Tibial artery (tissue), 4 donors: Measurements from ENCODE around the gene DRC1.

ENCODE experiments used
- DNase-seq, 2 donors: peaks; one replicate each; pipeline ENCODE4 v3.0.0-alpha.2; 2019
- H3K27ac ChIP-seq, 2 donors: fragments of 200-600 bp; sonication (generic) in 1 of 2; 1 replicate in 1 of 2; 2 replicates in 1 of 2; pipeline ENCODE4 v1.5.1; 2018 to 2019; ENCODE audit warnings: mild to moderate bottlenecking in 1 of 2
- H3K27me3 ChIP-seq, 2 donors: fragments of 200-600 bp; sonication (generic) in 1 of 2; one replicate each; pipeline versions ENCODE4 v1.5.1 to v1.6.0; 2016 to 2019
- H3K36me3 ChIP-seq, 3 donors: fragments of 200-600 bp; sonication (generic) in 2 of 3; one replicate each; pipeline ENCODE4 v1.5.1; 2016 to 2019; ENCODE audit warnings: mild to moderate bottlenecking in 2 of 3
- H3K4me1 ChIP-seq, 4 donors: fragments of 200-600 bp; sonication (generic) in 2 of 4; 1 replicate in 3 of 4; 2 replicates in 1 of 4; pipeline ENCODE4 v1.5.1; 2016 to 2019
- H3K4me3 ChIP-seq, 2 donors: fragments of 200-600 bp; sonication (generic) in 1 of 2; 1 replicate in 1 of 2; 2 replicates in 1 of 2; pipeline ENCODE4 v1.5.1; 2018 to 2019; ENCODE audit warnings: mild to moderate bottlenecking in 2 of 2
- H3K9me3 ChIP-seq, 3 donors: fragments of 200-600 bp; sonication (generic) in 1 of 3; one replicate each; pipeline ENCODE4 v1.5.1; 2016 to 2019
- intact Hi-C: fragments of 100-400 bp; cut with DNase I; formaldehyde crosslinking; loops from one replicate; pipeline ENCODE4 v1.15.0; 2023; ENCODE audit warnings: low total_unique reads
- TF ChIP-seq, protein P1 (sequence below), 2 experiments: fragments of 200-600 bp in 1 of 2; fragments of 450-650 bp in 1 of 2; IDR thresholded peaks; one replicate each; pipeline ENCODE4 v1.5.1; 2017 to 2019; ENCODE audit warnings: antibody characterized with exemption in 2 of 2, mild to moderate bottlenecking in 1 of 2, moderate library complexity in 1 of 2

Gene DRC1

DNA sequence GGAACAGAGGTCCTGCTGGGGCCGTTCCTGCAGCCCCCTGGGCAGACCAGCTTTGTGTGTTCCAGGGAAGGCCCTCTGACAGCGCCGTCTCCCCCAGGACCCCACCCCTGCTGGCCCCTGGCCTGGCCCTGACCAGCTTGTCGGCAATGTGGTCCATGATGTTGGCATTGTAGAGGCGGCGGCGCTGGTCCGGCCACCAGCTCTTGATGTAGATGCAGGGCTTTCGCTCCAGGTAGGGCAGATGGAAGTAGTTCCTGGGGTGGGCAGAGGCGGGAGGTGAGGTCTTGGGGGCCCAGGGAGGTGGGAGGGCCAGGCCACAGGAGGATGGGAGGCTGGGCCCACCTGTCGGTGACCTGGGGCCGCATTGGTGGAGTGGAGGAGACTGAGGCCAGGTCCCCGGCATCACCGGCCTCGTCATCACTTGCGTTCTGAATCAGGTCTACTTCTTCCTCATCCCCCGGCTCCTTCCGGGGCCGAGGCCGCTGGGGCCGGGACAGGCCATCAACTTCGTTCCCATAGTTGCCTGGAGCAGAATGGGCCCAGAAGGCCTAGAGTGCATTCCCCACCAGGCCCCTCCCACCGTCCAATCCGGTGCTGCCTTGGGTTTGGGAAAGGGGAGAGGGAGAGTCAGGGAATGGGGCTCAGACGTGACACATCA lies 77.5 kb downstream of the DRC1 start:
- Histone ChIP-seq H3K9me3 (no peaks in the 10 kb centered on the region), H3K4me3 (no peak overlapping the region), H3K36me3 (no peaks in the 10 kb centered on the region), H3K27ac (no peak overlapping the region), H3K27me3 (peaks cover 0 to 2% of the 10 kb centered on the region in 2 donors), H3K4me1 (peaks cover 0 to 4% (median 0%) of the 10 kb centered on the region in 4 donors)
- intact Hi-C loops, result no loop called here
- TF ChIP-seq, protein P1, sequence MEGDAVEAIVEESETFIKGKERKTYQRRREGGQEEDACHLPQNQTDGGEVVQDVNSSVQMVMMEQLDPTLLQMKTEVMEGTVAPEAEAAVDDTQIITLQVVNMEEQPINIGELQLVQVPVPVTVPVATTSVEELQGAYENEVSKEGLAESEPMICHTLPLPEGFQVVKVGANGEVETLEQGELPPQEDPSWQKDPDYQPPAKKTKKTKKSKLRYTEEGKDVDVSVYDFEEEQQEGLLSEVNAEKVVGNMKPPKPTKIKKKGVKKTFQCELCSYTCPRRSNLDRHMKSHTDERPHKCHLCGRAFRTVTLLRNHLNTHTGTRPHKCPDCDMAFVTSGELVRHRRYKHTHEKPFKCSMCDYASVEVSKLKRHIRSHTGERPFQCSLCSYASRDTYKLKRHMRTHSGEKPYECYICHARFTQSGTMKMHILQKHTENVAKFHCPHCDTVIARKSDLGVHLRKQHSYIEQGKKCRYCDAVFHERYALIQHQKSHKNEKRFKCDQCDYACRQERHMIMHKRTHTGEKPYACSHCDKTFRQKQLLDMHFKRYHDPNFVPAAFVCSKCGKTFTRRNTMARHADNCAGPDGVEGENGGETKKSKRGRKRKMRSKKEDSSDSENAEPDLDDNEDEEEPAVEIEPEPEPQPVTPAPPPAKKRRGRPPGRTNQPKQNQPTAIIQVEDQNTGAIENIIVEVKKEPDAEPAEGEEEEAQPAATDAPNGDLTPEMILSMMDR (IDR thresholded peaks at IDR 0.05), result no peak
- no peak for DNase-seq

DNA sequence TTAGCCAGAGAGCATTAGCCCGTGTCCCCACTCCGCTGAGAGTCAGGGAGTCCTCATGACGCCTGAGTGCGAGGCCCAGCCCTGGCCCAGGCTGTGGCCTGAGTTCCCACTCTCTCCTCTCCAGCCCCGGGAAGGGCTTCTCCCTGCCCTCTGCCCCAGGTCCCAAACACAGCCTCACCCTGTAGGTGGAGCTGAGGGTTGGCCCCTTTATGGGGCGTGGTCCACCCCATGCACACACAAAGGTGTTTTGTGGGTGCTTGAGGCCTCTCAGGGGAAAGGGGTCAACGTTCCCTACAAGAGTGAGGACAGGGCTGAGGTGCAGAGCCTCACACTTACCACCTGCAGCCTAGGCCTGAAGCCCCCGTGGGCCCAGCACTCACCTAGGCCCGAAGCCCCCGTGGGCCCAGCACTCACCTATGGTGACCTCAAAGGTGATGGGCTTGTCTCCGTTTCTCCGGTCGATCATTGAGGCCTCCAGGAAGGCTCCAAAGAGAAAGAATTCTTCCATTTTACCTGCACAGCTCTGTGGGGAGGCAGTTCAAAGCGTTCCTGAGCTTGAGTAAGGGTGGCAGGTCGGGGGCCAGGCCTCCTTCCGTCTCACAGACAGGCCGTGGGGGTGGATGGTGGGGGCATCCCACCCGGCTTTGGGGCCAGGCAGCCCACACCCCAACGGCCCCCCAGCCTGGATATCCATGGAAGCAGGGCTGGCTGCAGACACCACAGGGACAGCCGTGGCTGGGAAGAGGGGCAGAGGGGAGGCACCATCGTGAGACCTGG lies 78.3 kb downstream of the DRC1 start:
- Histone ChIP-seq H3K36me3 (no peaks in the 10 kb centered on the region), H3K4me3 (no peak overlapping the region), H3K27me3 (peaks cover 0 to 5% of the 10 kb centered on the region in 2 donors), H3K27ac (no peak overlapping the region), H3K4me1 (peaks cover 0 to 4% (median 0%) of the 10 kb centered on the region in 4 donors), H3K9me3 (no peaks in the 10 kb centered on the region)
- TF ChIP-seq, protein P1 (IDR thresholded peaks at IDR 0.05), result no peak
- no peak for DNase-seq
- intact Hi-C loops, result no loop called here

DNA sequence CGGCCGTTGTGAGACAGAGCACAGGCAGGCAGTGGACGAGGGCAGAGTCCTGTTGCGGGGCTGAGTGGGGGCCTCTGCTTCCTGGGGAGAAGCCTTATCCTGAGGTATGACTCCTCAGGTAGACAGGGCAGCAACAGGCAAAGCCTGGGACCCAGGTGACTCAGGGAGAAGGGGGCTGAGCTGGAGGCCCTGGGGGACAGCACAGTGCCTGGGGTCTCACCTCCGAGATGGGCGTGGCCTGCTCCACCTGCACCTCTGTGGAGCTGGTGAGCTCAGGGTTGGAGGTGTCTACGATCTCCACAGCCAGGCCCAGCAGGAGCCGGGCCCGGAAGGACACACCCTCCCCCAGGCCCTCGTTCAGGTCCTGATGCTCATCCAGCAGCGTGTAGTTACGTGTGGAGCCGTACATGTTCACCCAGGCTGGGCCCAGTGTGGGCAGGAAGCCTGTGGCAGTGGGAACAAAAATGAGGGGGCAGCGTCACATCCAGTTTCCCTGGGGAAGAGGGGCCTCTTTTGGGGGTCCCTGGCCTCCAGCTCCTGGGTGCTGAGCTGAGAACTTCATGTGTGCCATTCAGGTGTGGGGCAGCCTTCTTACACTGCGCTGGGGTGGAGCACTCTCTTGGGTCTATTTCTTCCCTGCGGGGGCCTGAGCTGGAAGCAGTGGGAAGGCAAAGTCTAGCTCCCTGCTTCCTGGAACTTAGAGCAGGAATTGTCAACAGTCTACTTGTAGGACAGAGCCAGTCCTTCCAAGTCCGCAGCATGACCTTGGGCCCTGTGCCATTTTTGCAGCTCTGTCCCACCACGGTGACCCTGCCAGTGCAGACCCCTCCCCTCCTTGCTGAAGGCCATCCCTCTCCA lies 79.1 kb downstream of the DRC1 start:
- peaks cover 0 to 10% of the 10 kb centered on the region in 2 donors for H3K27me3 ChIP-seq
- H3K4me1 ChIP-seq, result peaks cover 0 to 4% (median 0%) of the 10 kb centered on the region in 4 donors
- intact Hi-C loops, result no loop called here

DNA sequence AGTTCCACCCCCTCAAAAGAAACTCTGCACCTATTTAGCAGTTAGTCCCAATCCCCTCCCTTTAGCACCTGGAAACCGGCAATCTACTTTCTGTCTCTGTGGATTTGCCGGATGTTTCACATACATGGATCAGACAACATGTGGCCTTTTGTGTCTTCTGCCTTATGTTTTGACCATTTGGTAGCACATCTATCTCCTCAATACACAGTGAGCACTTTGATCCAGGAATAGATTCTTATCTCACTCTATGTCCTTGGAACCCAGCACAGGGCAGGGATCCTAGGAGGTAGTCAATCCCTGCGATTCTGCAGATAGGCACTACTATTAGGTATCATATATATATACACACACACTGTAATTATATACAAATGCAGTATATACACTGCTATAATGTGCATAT lies 80.0 kb downstream of the DRC1 start:
- Histone ChIP-seq H3K4me3 (no peak overlapping the region), H3K27ac (no peak overlapping the region), H3K4me1 (peaks cover 0 to 4% (median 0%) of the 10 kb centered on the region in 4 donors), H3K9me3 (no peaks in the 10 kb centered on the region), H3K36me3 (no peaks in the 10 kb centered on the region), H3K27me3 (peaks cover 0 to 10% of the 10 kb centered on the region in 2 donors)
- TF ChIP-seq, protein P1 (IDR thresholded peaks at IDR 0.05), result no peak
- no peak for DNase-seq
- intact Hi-C loops, result no loop called here

More for the DNA sequence above, 79.1 kb downstream of the DRC1 start:
- TF ChIP-seq, protein P1 (IDR thresholded peaks at IDR 0.05), result no peak
- Histone ChIP-seq H3K36me3 (no peaks in the 10 kb centered on the region), H3K27ac (no peak overlapping the region), H3K9me3 (no peaks in the 10 kb centered on the region), H3K4me3 (no peak overlapping the region)
- no peak for DNase-seq

DNA sequence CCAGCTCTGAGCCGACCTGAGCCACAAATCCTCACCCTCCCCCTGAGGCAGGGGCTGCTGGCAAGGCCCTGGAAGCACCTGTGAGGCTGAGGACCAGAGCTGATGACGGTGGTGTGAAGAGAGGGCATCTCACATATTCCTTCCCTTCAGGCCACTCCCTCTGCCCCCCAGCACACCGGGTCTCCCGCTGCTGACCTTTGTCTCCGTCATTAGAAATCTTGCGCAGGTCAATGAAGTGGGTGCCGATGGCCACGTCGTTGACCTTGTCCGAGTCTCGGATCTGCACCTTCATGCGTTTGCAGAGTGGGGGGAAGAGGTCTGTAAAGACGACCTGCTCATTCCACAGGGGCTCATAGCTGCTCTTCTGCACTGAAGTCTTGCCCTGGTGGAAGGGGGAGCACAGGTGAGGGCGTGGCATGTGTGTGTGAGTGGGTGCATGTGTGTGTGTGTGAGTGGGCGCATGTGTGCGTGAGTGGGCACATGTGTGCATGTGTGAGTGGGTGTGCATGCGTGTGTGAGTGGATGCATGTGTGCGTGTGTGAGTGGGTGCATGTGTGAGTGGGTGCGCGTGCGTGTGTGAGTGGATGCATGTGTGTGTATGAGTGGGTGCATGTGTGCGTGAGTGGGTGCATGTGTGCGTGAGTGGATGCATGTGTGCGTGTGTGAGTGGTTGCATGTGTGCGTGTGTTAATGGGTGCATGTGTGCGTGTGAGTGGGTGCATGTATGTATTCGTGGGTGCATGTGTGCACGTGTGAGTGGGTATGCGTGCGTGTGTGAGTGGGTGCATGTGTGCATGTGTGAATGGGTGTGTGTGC lies 80.7 kb downstream of the DRC1 start:
- Histone ChIP-seq H3K27ac (no peak overlapping the region), H3K27me3 (peaks cover 0 to 10% of the 10 kb centered on the region in 2 donors), H3K4me1 (peaks cover 0 to 4% (median 0%) of the 10 kb centered on the region in 4 donors), H3K4me3 (no peak overlapping the region), H3K36me3 (no peaks in the 10 kb centered on the region), H3K9me3 (no peaks in the 10 kb centered on the region)
- intact Hi-C loops, result no loop called here
- TF ChIP-seq, protein P1 (IDR thresholded peaks at IDR 0.05), result no peak
- DNase-seq, result no peak
